Measurements from ENCODE around the gene RBM47.
"Not testable (repeated sequence)": the region's sequence is repeated elsewhere in the genome, so short reads cannot be mapped to it uniquely, and the experiment has no call there.

RBM47 gene

GRCh38 chr4:40394236-40394635 lies 235.4 kb downstream of the RBM47 start:
- FAIRE-seq (no peak), DNase-seq (ENCODE audit: insufficient read length, low spot score) (no peak)
- TF ChIP-seq POLR2A (IDR thresholded peaks at IDR 0.05; ENCODE audit: low read depth, low read length) (no peak), SPI1 (IDR thresholded peaks at IDR 0.05; ENCODE audit: low read depth, low read length) (no peak), POLR2AphosphoS5 (IDR thresholded peaks at IDR 0.05; ENCODE audit: low read depth, low read length) (no peak), PAX5 (IDR thresholded peaks at IDR 0.05; ENCODE audit: insufficient read depth, low read length, severe bottlenecking) (no peak), TAF1 (IDR thresholded peaks at IDR 0.05; ENCODE audit: low read depth, low read length) (no peak), POU2F2 (IDR thresholded peaks at IDR 0.05; ENCODE audit: low read depth, low read length) (no peak)

- not testable (repeated sequence) for FAIRE-seq; DNase-seq (ENCODE audit: insufficient read length, low spot score)
These were observed 237.4 kb downstream of the RBM47 start for GRCh38 chr4:40392241-40392640.

GRCh38 chr4:40389986-40390385 lies 239.7 kb downstream of the RBM47 start:
- TF ChIP-seq SPI1 (IDR thresholded peaks at IDR 0.05; ENCODE audit: low read depth, low read length) (no peak), POLR2AphosphoS5 (IDR thresholded peaks at IDR 0.05; ENCODE audit: low read depth, low read length) (no peak), TAF1 (IDR thresholded peaks at IDR 0.05; ENCODE audit: low read depth, low read length) (no peak), PAX5 (IDR thresholded peaks at IDR 0.05; ENCODE audit: insufficient read depth, low read length, severe bottlenecking) (no peak), POU2F2 (IDR thresholded peaks at IDR 0.05; ENCODE audit: low read depth, low read length) (no peak), POLR2A (IDR thresholded peaks at IDR 0.05; ENCODE audit: low read depth, low read length) (no peak)
- DNase-seq (ENCODE audit: insufficient read length, low spot score): no peak
- FAIRE-seq: no peak

- no peak for FAIRE-seq
- TF ChIP-seq POLR2AphosphoS5 (IDR thresholded peaks at IDR 0.05; ENCODE audit: low read depth, low read length): no peak
- no peak for TF ChIP-seq PAX5 (IDR thresholded peaks at IDR 0.05; ENCODE audit: insufficient read depth, low read length, severe bottlenecking)
- TF ChIP-seq POU2F2 (IDR thresholded peaks at IDR 0.05; ENCODE audit: low read depth, low read length): no peak
- no peak for TF ChIP-seq SPI1 (IDR thresholded peaks at IDR 0.05; ENCODE audit: low read depth, low read length)
- TF ChIP-seq POLR2A (IDR thresholded peaks at IDR 0.05; ENCODE audit: low read depth, low read length): no peak
- no peak for TF ChIP-seq TAF1 (IDR thresholded peaks at IDR 0.05; ENCODE audit: low read depth, low read length)
- no peak for DNase-seq (ENCODE audit: insufficient read length, low spot score)
These were observed 241.4 kb downstream of the RBM47 start for GRCh38 chr4:40388239-40388638.

- no peak for TF ChIP-seq SPI1 (IDR thresholded peaks at IDR 0.05; ENCODE audit: low read depth, low read length)
- no peak for TF ChIP-seq TAF1 (IDR thresholded peaks at IDR 0.05; ENCODE audit: low read depth, low read length)
- TF ChIP-seq PAX5 (IDR thresholded peaks at IDR 0.05; ENCODE audit: insufficient read depth, low read length, severe bottlenecking): no peak
- TF ChIP-seq POU2F2 (IDR thresholded peaks at IDR 0.05; ENCODE audit: low read depth, low read length): no peak
- no peak for TF ChIP-seq POLR2AphosphoS5 (IDR thresholded peaks at IDR 0.05; ENCODE audit: low read depth, low read length)
- TF ChIP-seq POLR2A (IDR thresholded peaks at IDR 0.05; ENCODE audit: low read depth, low read length): no peak
- DNase-seq (ENCODE audit: insufficient read length, low spot score): no peak
- no peak for FAIRE-seq
These were observed 249.0 kb downstream of the RBM47 start for GRCh38 chr4:40380647-40381046.

- DNase-seq (ENCODE audit: insufficient read length, low spot score) (no peak), FAIRE-seq (no peak)
- TF ChIP-seq POLR2AphosphoS5 (IDR thresholded peaks at IDR 0.05; ENCODE audit: low read depth, low read length) (no peak), SPI1 (IDR thresholded peaks at IDR 0.05; ENCODE audit: low read depth, low read length) (no peak), PAX5 (IDR thresholded peaks at IDR 0.05; ENCODE audit: insufficient read depth, low read length, severe bottlenecking) (no peak), POLR2A (IDR thresholded peaks at IDR 0.05; ENCODE audit: low read depth, low read length) (no peak), POU2F2 (IDR thresholded peaks at IDR 0.05; ENCODE audit: low read depth, low read length) (no peak), TAF1 (IDR thresholded peaks at IDR 0.05; ENCODE audit: low read depth, low read length) (no peak)
These were observed 250.4 kb downstream of the RBM47 start for GRCh38 chr4:40379248-40379647.

- no peak for DNase-seq (ENCODE audit: insufficient read length, low spot score)
- FAIRE-seq: no peak
- TF ChIP-seq TAF1 (IDR thresholded peaks at IDR 0.05; ENCODE audit: low read depth, low read length): no peak
- TF ChIP-seq POLR2A (IDR thresholded peaks at IDR 0.05; ENCODE audit: low read depth, low read length): no peak
- TF ChIP-seq SPI1 (IDR thresholded peaks at IDR 0.05; ENCODE audit: low read depth, low read length): no peak
- TF ChIP-seq POLR2AphosphoS5 (IDR thresholded peaks at IDR 0.05; ENCODE audit: low read depth, low read length): no peak
- TF ChIP-seq POU2F2 (IDR thresholded peaks at IDR 0.05; ENCODE audit: low read depth, low read length): no peak
- no peak for TF ChIP-seq PAX5 (IDR thresholded peaks at IDR 0.05; ENCODE audit: insufficient read depth, low read length, severe bottlenecking)
These were observed 251.0 kb downstream of the RBM47 start for GRCh38 chr4:40378619-40379018.

- TF ChIP-seq POU2F2 (IDR thresholded peaks at IDR 0.05; ENCODE audit: low read depth, low read length): no peak
- TF ChIP-seq POLR2AphosphoS5 (IDR thresholded peaks at IDR 0.05; ENCODE audit: low read depth, low read length): no peak
- no peak for TF ChIP-seq POLR2A (IDR thresholded peaks at IDR 0.05; ENCODE audit: low read depth, low read length)
- TF ChIP-seq TAF1 (IDR thresholded peaks at IDR 0.05; ENCODE audit: low read depth, low read length): no peak
- no peak for TF ChIP-seq SPI1 (IDR thresholded peaks at IDR 0.05; ENCODE audit: low read depth, low read length)
- no peak for TF ChIP-seq PAX5 (IDR thresholded peaks at IDR 0.05; ENCODE audit: insufficient read depth, low read length, severe bottlenecking)
- FAIRE-seq: peak; percentile 50
- no peak for DNase-seq (ENCODE audit: insufficient read length, low spot score)
These were observed 251.9 kb downstream of the RBM47 start for GRCh38 chr4:40377512-40378365.

GRCh38 chr4:40375620-40376019 lies 254.0 kb downstream of the RBM47 start:
- no peak for FAIRE-seq
- TF ChIP-seq POLR2A (IDR thresholded peaks at IDR 0.05; ENCODE audit: low read depth, low read length) (no peak), SPI1 (IDR thresholded peaks at IDR 0.05; ENCODE audit: low read depth, low read length) (no peak), TAF1 (IDR thresholded peaks at IDR 0.05; ENCODE audit: low read depth, low read length) (no peak)
- DNase-seq (ENCODE audit: insufficient read length, low spot score): no peak

- no peak for TF ChIP-seq POU2F2 (IDR thresholded peaks at IDR 0.05; ENCODE audit: low read depth, low read length)
- DNase-seq (ENCODE audit: insufficient read length, low spot score) (no peak), FAIRE-seq (no peak)
These were observed 254.6 kb downstream of the RBM47 start for GRCh38 chr4:40375095-40375494.
